Measurements from ENCODE around the gene VSIG1. TPM values are rescaled to one million over a fixed set of nuclear protein-coding genes. Genes with fewer than 3 reads are reported as not detected.

The VSIG1 gene
- total RNA-seq, 2 experiments from 2014 or later: 9.9 to 13.4 TPM

DNA sequence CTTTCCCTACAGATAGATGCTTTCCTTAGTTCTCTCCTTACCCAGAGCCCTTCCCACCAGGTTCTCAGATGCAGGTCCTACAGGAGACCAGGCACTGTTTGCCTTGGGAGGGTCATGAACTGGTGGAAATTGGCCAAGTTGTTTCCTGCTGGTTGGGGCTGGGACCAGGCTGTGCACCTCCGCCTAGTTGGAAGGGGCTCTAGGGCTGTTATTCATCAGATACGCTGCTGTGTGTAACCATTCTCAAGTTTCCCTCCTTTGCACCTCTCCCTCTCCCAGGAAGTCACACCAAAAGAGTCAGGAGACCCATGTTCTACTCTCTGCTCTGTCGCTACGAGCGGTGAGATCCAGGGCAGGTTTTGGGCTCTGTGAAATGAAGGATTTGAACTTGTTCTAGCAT lies 11.9 kb upstream of the VSIG1 start:
- Mint-ChIP-seq H3K4me1 (no peaks in the 10 kb centered on the region), H3K36me3 (ENCODE audit: low read depth) (no peaks in the 10 kb centered on the region), H3K9me3 (no peaks in the 10 kb centered on the region), H3K4me3 (no peak overlapping the region), H3K27ac (no peak overlapping the region), H3K27me3 (no peaks in the 10 kb centered on the region)
- ChIA-PET POLR2A (no interaction called here), CTCF (no interaction called here)
- DNase-seq: no peak

DNA sequence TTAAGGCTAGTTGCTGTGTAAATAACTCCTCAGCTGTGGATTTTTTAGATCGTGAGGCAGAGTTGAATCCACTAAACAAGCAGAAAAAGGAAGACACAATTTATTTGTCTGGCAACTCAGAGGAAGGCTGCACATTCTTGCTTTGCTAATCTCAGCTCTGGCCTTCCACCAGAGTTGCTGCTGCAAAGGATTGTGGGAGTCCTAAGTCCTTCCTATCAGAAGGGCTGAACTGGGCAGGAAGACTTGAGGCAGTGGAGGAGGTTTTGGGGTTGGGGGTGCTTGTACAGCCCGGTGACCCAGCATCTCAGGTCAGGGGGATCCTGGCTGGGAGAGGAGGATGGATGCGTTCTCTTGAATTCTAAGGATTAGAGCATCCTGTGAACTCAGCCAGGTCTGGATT lies 11.0 kb upstream of the VSIG1 start:
- Mint-ChIP-seq H3K36me3 (ENCODE audit: low read depth) (no peaks in the 10 kb centered on the region), H3K27ac (no peak overlapping the region), H3K4me3 (no peak overlapping the region), H3K27me3 (no peaks in the 10 kb centered on the region), H3K4me1 (no peaks in the 10 kb centered on the region), H3K9me3 (no peaks in the 10 kb centered on the region)
- POLR2A ChIA-PET: no interaction called here
- CTCF ChIA-PET: no interaction called here
- no peak for DNase-seq

DNA sequence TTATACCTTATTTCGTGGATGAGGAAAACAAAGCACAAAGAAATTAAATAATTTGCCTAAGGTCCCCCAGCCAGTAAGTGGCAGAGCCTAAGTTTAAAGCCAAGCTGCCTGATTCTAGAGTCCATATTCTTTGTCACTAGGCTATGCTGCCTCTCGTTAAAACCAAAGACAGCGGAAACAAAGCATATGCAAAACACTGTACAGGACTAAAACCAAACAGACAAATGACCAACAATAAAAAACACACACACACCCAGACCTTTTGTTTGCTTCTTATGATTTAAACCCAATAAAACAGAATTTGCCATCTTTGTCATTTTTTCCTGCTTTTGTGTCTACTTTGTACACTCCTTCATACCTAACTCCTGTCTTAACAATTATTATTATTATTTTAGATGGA lies 10.1 kb upstream of the VSIG1 start:
- H3K9me3 Mint-ChIP-seq: no peaks in the 10 kb centered on the region
- CTCF ChIA-PET: no interaction called here
- H3K4me1 Mint-ChIP-seq: no peaks in the 10 kb centered on the region
- no peaks in the 10 kb centered on the region for H3K27me3 Mint-ChIP-seq
- POLR2A ChIA-PET: no interaction called here
- H3K4me3 Mint-ChIP-seq: no peak overlapping the region
- no peak overlapping the region for H3K27ac Mint-ChIP-seq
- H3K36me3 Mint-ChIP-seq (ENCODE audit: low read depth): no peaks in the 10 kb centered on the region
- no peak for DNase-seq

DNA sequence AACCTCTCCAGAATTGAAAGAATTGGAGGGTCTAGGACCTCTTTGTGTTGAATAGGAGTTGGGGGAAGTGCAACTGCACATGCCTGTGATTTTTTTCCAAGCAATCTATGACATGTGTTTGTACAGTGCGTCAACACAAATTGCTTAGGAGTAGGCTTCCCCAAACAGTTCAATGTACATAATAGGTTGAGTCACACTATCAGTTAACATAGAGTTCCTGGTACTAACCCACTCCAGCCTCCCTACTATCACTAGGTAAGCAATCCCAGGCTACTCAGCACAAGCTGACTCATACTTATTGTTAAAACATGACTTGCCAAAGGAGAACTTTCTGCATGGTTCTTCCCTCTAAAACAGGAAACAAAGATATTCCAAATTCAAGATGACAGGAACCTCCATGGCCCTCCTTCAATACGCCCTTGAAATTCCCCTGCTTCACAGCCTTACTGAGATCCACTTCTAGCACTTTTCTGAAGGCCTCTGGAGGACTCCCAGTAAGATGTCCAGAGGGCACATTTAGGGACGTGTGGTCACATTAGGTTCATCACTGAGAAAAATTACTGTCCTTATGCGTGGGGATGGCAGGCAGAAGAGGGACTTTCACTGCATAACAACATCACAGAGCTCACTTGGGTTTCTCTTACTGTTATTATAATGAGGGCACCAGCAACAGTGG lies 8.4 kb upstream of the VSIG1 start:
- Mint-ChIP-seq H3K27ac (no peak overlapping the region), H3K9me3 (no peaks in the 10 kb centered on the region), H3K4me1 (no peaks in the 10 kb centered on the region), H3K36me3 (ENCODE audit: low read depth) (no peaks in the 10 kb centered on the region), H3K27me3 (no peaks in the 10 kb centered on the region), H3K4me3 (no peak overlapping the region)
- ChIA-PET POLR2A (no interaction called here), CTCF (interaction anchor here (0.6 to 0.8 kb wide), 2 partner anchors 16 to 401 kb away, joined by 3 read pairs; no protein-coding TSS in a partner anchor)
- no peak for DNase-seq

DNA sequence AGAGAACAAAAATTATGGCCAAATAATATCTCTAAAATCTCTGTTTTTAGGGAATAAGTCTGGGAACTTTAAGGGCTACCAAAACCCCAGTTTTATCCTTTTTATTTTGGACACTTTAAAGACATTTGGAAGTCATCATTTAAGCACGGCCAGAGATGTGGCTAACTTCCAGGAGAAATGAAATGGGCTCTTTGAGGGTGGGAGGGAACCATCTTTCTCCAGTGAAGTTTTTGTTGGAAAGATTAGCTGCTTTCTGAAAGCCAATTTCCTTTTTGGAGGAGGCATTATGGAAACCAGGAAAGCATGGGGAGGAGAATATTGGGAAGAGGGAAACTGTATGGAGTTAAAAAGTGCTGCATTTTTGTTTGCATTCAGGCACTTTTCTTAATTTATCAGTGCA lies 4.8 kb downstream of the VSIG1 start:
- no peak for DNase-seq
- ChIA-PET CTCF (no interaction called here), POLR2A (no interaction called here)
- Mint-ChIP-seq H3K9me3 (no peaks in the 10 kb centered on the region), H3K36me3 (ENCODE audit: low read depth) (no peaks in the 10 kb centered on the region), H3K27me3 (peaks cover 6% of the 10 kb centered on the region), H3K27ac (no peak overlapping the region), H3K4me1 (no peaks in the 10 kb centered on the region), H3K4me3 (no peak overlapping the region)

DNA sequence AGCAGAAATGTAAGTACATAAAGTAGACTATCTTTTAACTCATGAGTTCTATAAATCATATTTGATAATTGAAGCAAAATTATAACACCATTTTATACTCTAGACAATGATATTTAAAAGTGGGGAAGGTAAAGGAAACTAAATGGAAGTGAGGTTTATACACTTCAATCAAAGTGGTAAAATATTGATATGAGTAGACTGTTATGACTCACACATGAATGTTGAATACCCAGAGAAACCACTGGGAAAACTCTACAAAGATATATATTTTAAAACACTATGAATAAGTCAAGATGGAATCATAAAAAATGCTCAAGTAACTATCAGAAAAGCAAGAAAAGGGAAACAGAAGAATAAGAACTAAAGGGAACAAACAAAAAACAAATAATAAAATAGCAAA lies 8.4 kb downstream of the VSIG1 start:
- H3K4me3 Mint-ChIP-seq: no peak overlapping the region
- peaks cover 9% of the 10 kb centered on the region for H3K27me3 Mint-ChIP-seq
- H3K9me3 Mint-ChIP-seq: no peaks in the 10 kb centered on the region
- H3K4me1 Mint-ChIP-seq: no peaks in the 10 kb centered on the region
- H3K36me3 Mint-ChIP-seq (ENCODE audit: low read depth): no peaks in the 10 kb centered on the region
- no peak for DNase-seq
- ChIA-PET POLR2A (no interaction called here), CTCF (no interaction called here)
- H3K27ac Mint-ChIP-seq: no peak overlapping the region

DNA sequence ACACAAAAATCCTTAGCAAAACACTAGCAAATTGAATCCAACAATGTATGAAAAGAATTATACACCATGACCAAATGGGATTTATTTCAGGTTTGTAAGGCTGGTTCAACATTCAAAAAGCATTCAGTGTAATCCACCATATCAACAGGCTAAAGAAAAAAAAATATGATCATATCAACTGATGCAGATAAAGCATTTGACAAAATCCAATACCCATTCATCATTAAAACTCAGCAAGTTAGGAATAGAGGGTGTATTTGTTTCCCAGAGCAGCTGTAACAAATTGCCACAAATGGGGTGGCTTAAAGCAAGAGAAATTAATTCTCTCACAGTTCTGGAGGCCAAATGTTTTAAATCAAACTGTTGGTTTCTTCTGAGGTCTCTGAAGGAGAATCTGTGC lies 10.7 kb downstream of the VSIG1 start:
- CTCF ChIA-PET: no interaction called here
- Mint-ChIP-seq H3K4me3 (no peak overlapping the region), H3K36me3 (ENCODE audit: low read depth) (no peaks in the 10 kb centered on the region), H3K9me3 (no peaks in the 10 kb centered on the region), H3K4me1 (peaks cover 3% of the 10 kb centered on the region), H3K27ac (no peak overlapping the region), H3K27me3 (peaks cover 12% of the 10 kb centered on the region)
- POLR2A ChIA-PET: no interaction called here
- DNase-seq: no peak

DNA sequence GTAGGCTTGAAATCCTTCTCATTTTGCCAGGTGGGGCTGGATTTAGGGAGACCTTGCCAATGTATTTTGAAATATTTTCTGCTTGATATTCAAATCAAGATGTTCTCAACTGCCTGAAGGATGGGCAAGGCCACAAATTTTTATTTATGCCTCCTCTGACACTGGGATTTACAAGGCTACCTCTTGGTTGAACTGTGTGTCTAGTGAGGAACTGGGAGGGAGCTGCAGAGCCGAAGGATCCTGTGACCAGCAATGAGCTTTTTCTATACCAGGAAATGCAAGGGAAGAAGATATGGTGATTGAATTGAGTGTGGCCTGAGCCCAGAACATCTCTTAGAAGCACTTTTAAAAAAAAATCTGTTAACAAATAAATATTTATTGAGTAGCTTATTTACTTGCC lies 14.9 kb downstream of the VSIG1 start:
- no peak for DNase-seq
- H3K9me3 Mint-ChIP-seq: no peaks in the 10 kb centered on the region
- peaks cover 6% of the 10 kb centered on the region for H3K27me3 Mint-ChIP-seq
- CTCF ChIA-PET: interaction anchor here (2.5 kb wide), 1 partner anchor 11 kb away, joined by 8 read pairs; no protein-coding TSS in a partner anchor
- H3K36me3 Mint-ChIP-seq (ENCODE audit: low read depth): no peaks in the 10 kb centered on the region
- peaks cover 3% of the 10 kb centered on the region for H3K4me1 Mint-ChIP-seq
- no peak overlapping the region for H3K27ac Mint-ChIP-seq
- POLR2A ChIA-PET: no interaction called here
- H3K4me3 Mint-ChIP-seq: no peak overlapping the region

DNA sequence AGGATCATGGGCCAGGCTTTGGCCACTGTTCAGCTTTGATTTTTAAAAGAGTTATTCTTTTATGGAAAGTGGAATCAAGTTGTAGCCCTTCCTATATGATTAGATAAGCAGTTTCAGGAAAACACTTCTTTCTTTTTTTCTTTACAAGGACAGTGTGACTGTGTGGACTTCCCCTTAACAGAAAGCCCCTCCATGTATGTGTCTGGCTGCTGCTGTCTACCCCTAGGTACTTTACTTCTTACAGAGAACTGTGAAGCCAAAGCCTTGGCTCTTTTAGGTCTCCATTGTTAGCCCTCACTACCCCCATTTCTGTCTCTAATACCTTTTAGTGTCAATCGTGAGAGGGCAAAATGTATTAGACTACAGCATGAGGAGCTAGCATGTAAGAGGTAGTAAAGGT lies 19.1 kb downstream of the VSIG1 start:
- POLR2A ChIA-PET: no interaction called here
- peaks cover 3% of the 10 kb centered on the region for H3K4me1 Mint-ChIP-seq
- no peaks in the 10 kb centered on the region for H3K27me3 Mint-ChIP-seq
- no peaks in the 10 kb centered on the region for H3K36me3 Mint-ChIP-seq (ENCODE audit: low read depth)
- CTCF ChIA-PET: no interaction called here
- no peak overlapping the region for H3K4me3 Mint-ChIP-seq
- H3K9me3 Mint-ChIP-seq: no peaks in the 10 kb centered on the region
- H3K27ac Mint-ChIP-seq: no peak overlapping the region
- DNase-seq: no peak

DNA sequence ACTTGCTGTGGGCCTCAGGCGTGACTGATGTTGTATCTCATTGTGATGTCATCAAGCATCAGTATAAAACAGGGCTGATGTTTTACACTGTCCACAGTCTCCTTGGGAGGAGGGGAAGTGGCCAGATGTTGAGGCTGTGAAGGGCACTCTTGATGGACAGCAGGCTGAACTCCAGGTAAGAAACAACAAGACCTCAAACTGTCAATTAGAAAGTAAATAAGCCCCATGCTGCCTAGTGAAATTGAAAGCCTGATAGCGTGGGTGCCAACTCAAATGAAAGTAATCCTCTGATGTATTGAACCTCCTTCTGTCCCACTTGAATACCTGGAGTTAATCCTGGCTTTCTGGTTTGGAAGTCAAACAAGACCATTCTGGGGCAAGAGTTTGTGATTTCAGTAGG lies 19.7 kb downstream of the VSIG1 start:
- ChIA-PET POLR2A (no interaction called here), CTCF (no interaction called here)
- H3K27ac Mint-ChIP-seq: no peak overlapping the region
- H3K36me3 Mint-ChIP-seq (ENCODE audit: low read depth): no peaks in the 10 kb centered on the region
- H3K4me3 Mint-ChIP-seq: no peak overlapping the region
- H3K4me1 Mint-ChIP-seq: peaks cover 3% of the 10 kb centered on the region
- H3K27me3 Mint-ChIP-seq: peaks cover 3% of the 10 kb centered on the region
- no peaks in the 10 kb centered on the region for H3K9me3 Mint-ChIP-seq
- DNase-seq: no peak

DNA sequence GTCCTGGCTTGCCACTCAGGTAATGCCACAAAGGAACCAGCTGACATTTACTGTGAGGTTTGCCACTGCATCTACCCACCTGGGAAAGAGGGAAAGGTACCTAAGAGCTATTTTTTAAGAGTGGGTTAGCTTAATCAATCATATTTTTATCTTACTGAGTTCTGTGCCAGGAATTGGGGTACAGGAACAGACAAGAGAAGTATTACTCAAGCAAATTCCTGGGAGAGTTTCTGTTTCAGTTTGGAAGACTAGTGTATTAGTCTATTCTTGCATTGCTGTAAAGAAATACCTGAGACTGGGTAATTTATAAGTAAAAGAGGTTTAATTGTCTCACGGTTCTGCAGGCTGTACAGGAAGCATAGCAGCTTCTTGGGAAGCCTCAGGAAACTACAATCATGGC lies 23.3 kb downstream of the VSIG1 start:
- POLR2A ChIA-PET: no interaction called here
- peaks cover 4% of the 10 kb centered on the region for H3K27me3 Mint-ChIP-seq
- CTCF ChIA-PET: no interaction called here
- no peaks in the 10 kb centered on the region for H3K9me3 Mint-ChIP-seq
- H3K4me3 Mint-ChIP-seq: no peak overlapping the region
- no peaks in the 10 kb centered on the region for H3K36me3 Mint-ChIP-seq (ENCODE audit: low read depth)
- no peaks in the 10 kb centered on the region for H3K4me1 Mint-ChIP-seq
- H3K27ac Mint-ChIP-seq: no peak overlapping the region
- DNase-seq: no peak

DNA sequence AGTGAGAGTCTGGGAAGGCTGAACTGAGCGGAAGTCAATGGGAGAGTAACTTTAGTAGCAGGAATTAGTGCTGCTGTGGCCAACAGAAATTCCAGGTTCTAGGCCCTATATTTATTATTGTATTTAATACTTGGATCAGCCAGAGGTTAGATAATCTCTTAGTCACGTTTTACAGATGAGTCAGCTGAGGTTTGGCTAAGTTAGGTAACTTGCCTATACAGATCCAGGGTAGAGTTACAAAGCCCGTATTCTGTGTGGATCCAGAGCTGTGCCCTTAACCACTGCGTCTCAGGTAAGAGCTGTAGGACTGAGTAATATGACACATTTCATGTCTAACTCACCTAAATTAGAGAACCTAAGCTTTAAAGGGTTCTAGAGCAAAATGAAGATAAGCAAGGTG lies 26.0 kb downstream of the VSIG1 start:
- ChIA-PET CTCF (interaction anchor here (1.0 to 1.9 kb wide), 2 partner anchors 10 to 12 kb away, joined by 4 to 8 read pairs; no protein-coding TSS in a partner anchor), POLR2A (no interaction called here)
- Mint-ChIP-seq H3K27me3 (peaks cover 4% of the 10 kb centered on the region), H3K4me3 (no peak overlapping the region), H3K9me3 (no peaks in the 10 kb centered on the region), H3K4me1 (no peaks in the 10 kb centered on the region), H3K27ac (no peak overlapping the region), H3K36me3 (ENCODE audit: low read depth) (no peaks in the 10 kb centered on the region)
- DNase-seq: no peak

DNA sequence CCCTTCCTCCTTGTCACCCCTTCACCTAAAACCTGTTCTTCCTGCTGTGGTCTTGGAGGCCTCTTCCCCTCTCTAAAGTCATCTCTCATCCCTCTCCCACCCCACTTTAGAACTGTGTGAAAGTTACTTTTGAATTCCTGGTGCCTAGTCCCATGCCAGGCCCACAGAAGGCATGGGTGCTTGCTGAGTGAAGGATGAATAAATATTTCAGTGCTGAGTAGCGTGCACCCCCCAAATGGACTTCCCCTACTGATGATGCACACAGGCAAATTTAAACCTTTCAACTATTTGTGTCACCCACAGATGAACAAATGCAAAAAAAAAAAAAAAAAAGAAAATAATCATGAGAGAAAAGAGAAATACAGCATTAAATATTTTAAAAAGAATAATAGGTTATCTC lies 26.7 kb downstream of the VSIG1 start:
- Mint-ChIP-seq H3K9me3 (no peaks in the 10 kb centered on the region), H3K4me3 (no peak overlapping the region), H3K27ac (no peak overlapping the region), H3K4me1 (no peaks in the 10 kb centered on the region), H3K27me3 (peaks cover 4% of the 10 kb centered on the region), H3K36me3 (ENCODE audit: low read depth) (no peaks in the 10 kb centered on the region)
- POLR2A ChIA-PET: no interaction called here
- no peak for DNase-seq
- CTCF ChIA-PET: interaction anchor here (1.9 kb wide), 1 partner anchor 11 kb away, joined by 8 read pairs; no protein-coding TSS in a partner anchor

DNA sequence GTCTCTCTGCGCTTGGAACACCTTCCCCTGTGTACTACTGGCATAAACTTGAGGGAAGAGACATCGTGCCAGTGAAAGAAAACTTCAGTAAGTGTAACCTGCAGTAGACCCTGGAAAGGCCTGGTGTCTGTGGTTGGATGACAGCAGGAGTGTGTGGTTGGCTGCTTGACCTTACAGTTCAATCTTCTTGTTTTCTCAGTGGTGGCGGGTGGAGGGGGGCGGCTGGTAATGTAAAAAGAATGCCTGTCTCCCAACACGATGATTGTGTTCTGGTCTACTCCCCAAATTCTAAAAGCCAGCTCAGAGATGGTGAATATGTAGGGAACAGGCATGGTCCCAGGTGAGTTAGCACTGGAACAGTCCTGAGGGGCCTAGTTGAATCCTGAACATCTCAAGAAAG lies 27.9 kb downstream of the VSIG1 start:
- no peak for DNase-seq
- Mint-ChIP-seq H3K27me3 (peaks cover 4% of the 10 kb centered on the region), H3K4me1 (no peaks in the 10 kb centered on the region), H3K9me3 (no peaks in the 10 kb centered on the region), H3K4me3 (no peak overlapping the region), H3K27ac (no peak overlapping the region), H3K36me3 (ENCODE audit: low read depth) (no peaks in the 10 kb centered on the region)
- CTCF ChIA-PET: no interaction called here
- POLR2A ChIA-PET: no interaction called here

Data from activated CD4-positive, alpha-beta T cell treated with anti-CD3 and anti-CD28 coated beads, Interleukin-2, amount 10 ng/mL, durations not matched to agents 7 days and 5 days (primary cell).